B cell (primary cell): ENCODE data around the gene GABRP. TPM values are rescaled to one million over a fixed set of nuclear protein-coding genes. Genes with fewer than 3 reads are reported as not detected.

Experiments
- ATAC-seq: fragments of 200-7000 bp; cut with Tn5 transposase; one replicate; pipeline ENCODE4 v1.10.0; 2021; ENCODE audit warnings: low read depth, mild to moderate bottlenecking, moderate number of reproducible peaks, moderate library complexity
- CTCF ChIA-PET: fragments of 350-600 bp; sonication (Branson Sonifier 250); formaldehyde crosslinking; loops from one replicate; lab custom pipeline; 2021; ENCODE audit warnings: antibody characterized with exemption, inconsistent platforms; lab: Charles Lee
- POLR2A ChIA-PET: fragments of 350-600 bp; sonication (Branson Sonifier 250); formaldehyde crosslinking; loops from one replicate; lab custom pipeline; 2021; ENCODE audit warnings: antibody characterized with exemption; lab: Charles Lee
- DNase-seq: peaks from one replicate; pipeline ENCODE4 v3.0.0; 2013
- H2AFZ ChIP-seq: 2 replicates; pipeline ENCODE4 v1.6.1; 2012; ENCODE audit warnings: mild to moderate bottlenecking, low read depth, low read length; ENCODE audit not compliant: insufficient read depth, poor library complexity, severe bottlenecking
- H3K27ac ChIP-seq, 2 donors: 1 replicate in 1 of 2; 2 replicates in 1 of 2; pipeline ENCODE4 v1.5.1; 2012 to 2013; ENCODE audit warnings: low read length in 2 of 2, mild to moderate bottlenecking in 2 of 2, moderate library complexity in 1 of 2
- H3K27me3 ChIP-seq, 4 experiments: fragments of 200-600 bp in 1 of 4; sonication (generic) in 1 of 4; replicated peaks in 1 of 4; 1 replicate in 2 of 4; 2 replicates in 2 of 4; pipeline versions ENCODE4 v1.6.1 to v1.7.0; 2013 to 2016; ENCODE audit warnings: low read length in 3 of 4, mild to moderate bottlenecking in 2 of 4, mixed read lengths in 1 of 4, moderate library complexity in 1 of 4; ENCODE audit not compliant: insufficient read depth in 4 of 4, control insufficient read depth in 3 of 4; ENCODE audit errors: control extremely low read depth in 1 of 4
- H3K36me3 ChIP-seq, 2 experiments: replicated peaks in 1 of 2; 1 replicate in 1 of 2; 2 replicates in 1 of 2; pipeline versions ENCODE4 v1.6.1 to v1.7.1; 2013; ENCODE audit warnings: low read length in 1 of 2; ENCODE audit not compliant: insufficient read depth in 2 of 2, control insufficient read depth in 1 of 2; ENCODE audit errors: control extremely low read depth in 1 of 2, extremely low read depth in 1 of 2
- H3K4me1 ChIP-seq, 2 donors: fragments of 200-600 bp in 1 of 2; sonication (generic) in 1 of 2; 1 replicate in 1 of 2; 2 replicates in 1 of 2; pipeline versions ENCODE4 v1.5.1 to v1.6.1; 2013 to 2017; ENCODE audit warnings: low read length in 2 of 2; ENCODE audit not compliant: control insufficient read depth in 2 of 2, insufficient read depth in 2 of 2
- H3K4me2 ChIP-seq: replicated peaks from 2 replicates; pipeline ENCODE3; 2012; ENCODE audit warnings: mild to moderate bottlenecking, low read depth, low read length; ENCODE audit not compliant: poor library complexity, severe bottlenecking
- H3K4me3 ChIP-seq, 5 experiments: fragments of 200-600 bp in 1 of 5; sonication (generic) in 1 of 5; 1 replicate in 3 of 5; 2 replicates in 2 of 5; pipeline versions ENCODE4 v1.5.1 to v1.7.0; 2011 to 2016; ENCODE audit warnings: low read length in 4 of 5, mild to moderate bottlenecking in 4 of 5, low read depth in 2 of 5, control low read depth in 1 of 5, moderate library complexity in 1 of 5; ENCODE audit not compliant: insufficient read depth in 1 of 5; ENCODE audit errors: control extremely low read depth in 1 of 5, extremely low read depth in 1 of 5
- H3K79me2 ChIP-seq: fragments of 200-600 bp; sonication (generic); one replicate; pipeline ENCODE4 v1.6.0; 2016; ENCODE audit warnings: low read length; ENCODE audit not compliant: control insufficient read depth, insufficient read depth
- H3K9ac ChIP-seq: fragments of 200-600 bp; sonication (generic); 2 replicates; pipeline ENCODE4 v1.6.1; 2017; ENCODE audit warnings: mild to moderate bottlenecking, low read length, moderate library complexity
- H3K9me3 ChIP-seq, 3 donors: one replicate each; pipeline versions ENCODE4 v1.6.1 to v1.7.1; 2013; ENCODE audit warnings: low read length in 2 of 3; ENCODE audit not compliant: control insufficient read depth in 2 of 3, insufficient read depth in 1 of 3; ENCODE audit errors: control extremely low read depth in 1 of 3
- H4K20me1 ChIP-seq: 2 replicates; pipeline ENCODE4 v1.6.0; 2012; ENCODE audit warnings: mild to moderate bottlenecking, low read length; ENCODE audit not compliant: insufficient read depth, control insufficient read depth, poor library complexity, severe bottlenecking
- H3K27ac Mint-ChIP-seq: one replicate; pipeline ENCODE4 v1.8.0; 2021; ENCODE audit warnings: mixed read lengths
- H3K27me3 Mint-ChIP-seq: one replicate; pipeline ENCODE4 v1.8.0; 2021; ENCODE audit warnings: mixed read lengths
- H3K4me1 Mint-ChIP-seq: one replicate; pipeline ENCODE4 v1.8.0; 2021; ENCODE audit warnings: mixed read lengths
- H3K4me3 Mint-ChIP-seq: one replicate; pipeline ENCODE4 v1.8.0; 2021; ENCODE audit warnings: mixed read lengths
- H3K9me3 Mint-ChIP-seq: one replicate; pipeline ENCODE4 v1.8.0; 2022; ENCODE audit warnings: mixed read lengths; ENCODE audit not compliant: insufficient read depth
- CTCF ChIP-seq: fragments of 200-600 bp; IDR thresholded peaks from one replicate; pipeline ENCODE4 v1.8.0; 2022; ENCODE audit warnings: antibody characterized with exemption, mild to moderate bottlenecking
- EZH2 ChIP-seq: IDR thresholded peaks from 2 replicates; pipeline ENCODE4 v1.6.1; 2012; ENCODE audit warnings: borderline replicate concordance, low read depth, mild to moderate bottlenecking, moderate library complexity, low read length; ENCODE audit not compliant: insufficient read depth, poor library complexity, severe bottlenecking
- WGBS: methylation state at CpG from one replicate; pipeline ENCODE4 v1.1.5; 2013; ENCODE audit warnings: missing lambda C conversion rate; ENCODE audit not compliant: insufficient coverage; 5-methylcytosine and 5-hydroxymethylcytosine counted together
- intact Hi-C: fragments of 100-400 bp; cut with micrococcal nuclease; formaldehyde crosslinking; loops from one replicate; pipeline ENCODE4 v1.10.0; 2022
- polyA plus RNA-seq: library from polyadenylated mRNA; depleted of rRNA; stranded (reverse); fragments of >200 nt; gene quantifications from 2 replicates; pipeline ENCODE4 v1.2.3, GENCODE V29; 2012
- total RNA-seq, 2 donors: library from RNA; stranded (reverse); fragments of 120-200 nt in 1 of 2; gene quantifications; 1 replicate in 1 of 2; 2 replicates in 1 of 2; pipeline versions ENCODE4 v1.2.3 to v1.2.4, GENCODE V29; 2013 to 2022

Gene GABRP
- total and polyA plus RNA-seq, 2 donors (not counting 1 experiment from before 2014, with no cell fraction given) = not detected

DNA sequence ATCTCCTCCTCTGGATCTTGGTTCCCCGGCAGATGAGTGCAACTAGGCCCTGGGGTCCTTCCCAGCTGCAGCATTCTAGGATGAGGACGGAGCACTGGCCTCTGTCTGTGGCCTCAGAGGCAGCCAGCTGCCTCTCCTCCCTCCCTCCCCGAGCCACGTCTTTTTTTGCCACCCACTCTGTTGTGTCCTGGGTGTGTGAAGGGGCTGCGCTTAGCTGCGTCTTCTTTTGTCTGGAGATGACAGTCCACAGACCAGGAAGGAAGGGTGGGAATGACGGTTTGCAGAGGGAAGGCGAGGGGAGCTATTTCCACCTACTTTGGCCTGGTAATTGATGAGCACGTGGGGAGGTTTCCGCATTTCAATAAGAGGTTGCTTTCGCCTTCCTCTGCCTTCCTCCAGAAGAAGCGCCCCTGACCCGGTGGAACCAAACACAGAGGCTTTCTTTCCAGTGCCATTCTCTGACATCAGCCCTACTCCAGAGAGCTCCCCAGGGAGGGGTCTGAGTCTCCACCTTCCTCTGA is 34.5 kb upstream of the GABRP start:
- POLR2A ChIA-PET = no interaction called here
- Histone ChIP-seq H3K9me3 (peaks cover 0 to 4% (median 0%) of the 10 kb centered on the region in 3 donors), H3K4me2 (no peak overlapping the region), H3K27ac (no peak overlapping the region), H3K4me1 (peaks cover 5 to 7% of the 10 kb centered on the region in 2 donors), H2AFZ (no peak overlapping the region), H3K9ac (no peak overlapping the region), H3K36me3 (no peaks in the 10 kb centered on the region), H3K79me2 (no peaks in the 10 kb centered on the region), H3K27me3 (peaks cover 0 to 25% (median 2%) of the 10 kb centered on the region in 4 experiments), H4K20me1 (no peaks in the 10 kb centered on the region), H3K4me3 (no peak overlapping the region)
- ATAC-seq (no peak), DNase-seq (no peak)
- TF ChIP-seq EZH2 (no peak), CTCF (no peak)
- no peaks in the 10 kb centered on the region for H3K9me3 Mint-ChIP-seq
- 70% methylated on average over 6 of the region's 13 CpGs for WGBS
- H3K27ac Mint-ChIP-seq = no peak overlapping the region
- intact Hi-C loops = no loop called here
- CTCF ChIA-PET = no interaction called here
- H3K4me3 Mint-ChIP-seq = no peak overlapping the region
- H3K27me3 Mint-ChIP-seq = peaks cover 43% of the 10 kb centered on the region
- peaks cover 3% of the 10 kb centered on the region for H3K4me1 Mint-ChIP-seq

DNA sequence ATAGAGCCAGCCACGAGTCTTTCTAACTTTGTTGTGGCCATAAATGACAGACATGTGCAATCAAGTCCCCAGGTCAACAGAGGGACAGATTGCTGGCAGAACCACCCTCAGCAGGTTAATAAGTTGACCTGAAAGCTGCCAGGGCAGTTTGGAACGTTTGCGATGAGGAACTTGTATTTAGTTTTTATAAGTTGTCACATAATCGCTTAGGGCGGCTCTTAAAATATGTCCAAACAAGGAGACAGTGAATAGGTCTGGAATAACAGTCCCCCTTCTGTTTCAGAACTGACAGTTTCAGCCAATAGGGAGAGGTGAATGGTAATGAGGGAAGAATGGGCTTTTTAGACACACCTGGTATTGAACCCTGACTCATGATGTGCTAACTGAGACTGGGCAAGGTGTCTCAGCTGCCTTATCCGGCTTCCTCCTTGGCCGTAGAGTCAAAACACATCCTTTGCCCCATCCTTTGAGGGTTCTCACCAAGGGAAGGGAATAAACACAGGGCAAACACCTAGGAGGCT is 33.6 kb upstream of the GABRP start:
- POLR2A ChIA-PET = no interaction called here
- DNase-seq (no peak), ATAC-seq (no peak)
- Histone ChIP-seq H3K27ac (no peak overlapping the region), H3K4me2 (no peak overlapping the region), H3K79me2 (no peaks in the 10 kb centered on the region), H3K27me3 (peaks cover 0 to 16% (median 2%) of the 10 kb centered on the region in 4 experiments), H3K9ac (no peak overlapping the region), H3K4me3 (no peak overlapping the region), H2AFZ (no peak overlapping the region), H3K9me3 (peaks cover 0 to under 1% (median 0%) of the 10 kb centered on the region in 3 donors), H3K4me1 (no peaks in the 10 kb centered on the region), H4K20me1 (no peaks in the 10 kb centered on the region), H3K36me3 (no peaks in the 10 kb centered on the region)
- no peak overlapping the region for H3K4me3 Mint-ChIP-seq
- H3K27me3 Mint-ChIP-seq = peaks cover 38% of the 10 kb centered on the region
- TF ChIP-seq EZH2 (no peak), CTCF (no peak)
- H3K27ac Mint-ChIP-seq = no peak overlapping the region
- intact Hi-C loops = no loop called here
- H3K4me1 Mint-ChIP-seq = no peaks in the 10 kb centered on the region
- CTCF ChIA-PET = no interaction called here
- WGBS = 85% methylated on average over 7 of the region's 7 CpGs
- no peaks in the 10 kb centered on the region for H3K9me3 Mint-ChIP-seq
